PFSK-1 (cell line): Measurements from ENCODE around the gene OBP2B.

ENCODE experiments used
- FOXP2 ChIP-seq: optimal IDR thresholded peaks from 2 replicates; pipeline ENCODE3; 2011; ENCODE audit warnings: borderline replicate concordance, control low read depth, inconsistent platforms; ENCODE audit not compliant: insufficient read depth; ENCODE audit errors: extremely low read length, extremely low read depth
- POLR2AphosphoS5 ChIP-seq: IDR thresholded peaks from 2 replicates; pipeline ENCODE4 v1.6.1; 2012; ENCODE audit warnings: low read depth, mild to moderate bottlenecking, control low read depth, low read length, moderate library complexity
- SIN3A ChIP-seq: IDR thresholded peaks from 2 replicates; pipeline ENCODE4 v1.6.1; 2012; ENCODE audit warnings: mild to moderate bottlenecking, low read length, moderate library complexity, borderline replicate concordance; ENCODE audit not compliant: insufficient read depth
- TAF1 ChIP-seq: IDR thresholded peaks from 2 replicates; pipeline ENCODE4 v1.6.1; 2012; ENCODE audit warnings: low read length, control low read depth, borderline replicate concordance; ENCODE audit not compliant: insufficient read depth
- TF ChIP-seq, protein P1 (sequence below), 2 experiments: IDR thresholded peaks; 2 replicates each; pipeline versions ENCODE4 v1.6.1 to v1.8.0; 2011 to 2012; ENCODE audit warnings: low read depth in 2 of 2, low read length in 2 of 2, control low read depth in 1 of 2, inconsistent platforms in 1 of 2, mild to moderate bottlenecking in 1 of 2, moderate library complexity in 1 of 2; ENCODE audit not compliant: insufficient read depth in 1 of 2

DNA sequence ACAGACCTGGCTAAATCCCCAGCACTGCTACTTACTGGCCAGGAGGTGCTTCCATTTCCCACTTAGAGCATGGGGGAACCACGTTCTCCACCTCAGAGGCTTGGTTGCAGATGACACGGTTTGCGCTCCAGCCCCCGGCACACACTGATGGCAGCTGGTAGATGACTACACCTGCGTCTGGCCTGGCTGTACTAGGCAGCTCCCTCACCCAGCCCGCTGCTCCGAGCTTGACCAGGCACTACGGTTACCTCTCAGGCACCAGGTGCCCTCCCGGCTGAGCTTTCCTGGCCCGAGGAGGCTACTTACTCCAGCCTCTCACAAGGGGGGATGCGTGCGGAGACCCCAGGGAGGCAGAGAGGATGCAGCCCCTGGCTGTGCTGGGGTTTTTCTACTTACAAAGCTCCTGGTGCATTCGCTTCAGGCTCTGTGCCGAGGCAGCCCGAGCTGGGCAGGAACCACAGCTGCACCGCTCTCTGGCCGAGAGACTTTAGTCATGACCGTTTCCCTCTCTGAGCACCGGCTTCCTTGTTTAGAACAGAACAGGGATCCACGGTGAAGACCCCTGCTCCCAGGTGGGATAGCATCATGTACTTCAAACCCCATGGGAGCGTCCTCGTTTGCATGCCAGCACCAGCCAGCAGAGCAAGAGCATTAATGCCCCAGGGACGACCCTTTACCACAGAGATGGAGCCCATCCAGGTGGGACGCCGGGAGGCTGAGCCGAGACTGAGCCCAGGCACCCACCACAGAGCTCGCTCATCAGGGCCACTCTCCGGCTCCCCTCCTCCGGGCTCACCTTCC lies 37.7 kb downstream of the OBP2B start:
- no peak for TF ChIP-seq TAF1
- no peak for TF ChIP-seq SIN3A
- TF ChIP-seq POLR2AphosphoS5 = no peak
- TF ChIP-seq, protein P1, sequence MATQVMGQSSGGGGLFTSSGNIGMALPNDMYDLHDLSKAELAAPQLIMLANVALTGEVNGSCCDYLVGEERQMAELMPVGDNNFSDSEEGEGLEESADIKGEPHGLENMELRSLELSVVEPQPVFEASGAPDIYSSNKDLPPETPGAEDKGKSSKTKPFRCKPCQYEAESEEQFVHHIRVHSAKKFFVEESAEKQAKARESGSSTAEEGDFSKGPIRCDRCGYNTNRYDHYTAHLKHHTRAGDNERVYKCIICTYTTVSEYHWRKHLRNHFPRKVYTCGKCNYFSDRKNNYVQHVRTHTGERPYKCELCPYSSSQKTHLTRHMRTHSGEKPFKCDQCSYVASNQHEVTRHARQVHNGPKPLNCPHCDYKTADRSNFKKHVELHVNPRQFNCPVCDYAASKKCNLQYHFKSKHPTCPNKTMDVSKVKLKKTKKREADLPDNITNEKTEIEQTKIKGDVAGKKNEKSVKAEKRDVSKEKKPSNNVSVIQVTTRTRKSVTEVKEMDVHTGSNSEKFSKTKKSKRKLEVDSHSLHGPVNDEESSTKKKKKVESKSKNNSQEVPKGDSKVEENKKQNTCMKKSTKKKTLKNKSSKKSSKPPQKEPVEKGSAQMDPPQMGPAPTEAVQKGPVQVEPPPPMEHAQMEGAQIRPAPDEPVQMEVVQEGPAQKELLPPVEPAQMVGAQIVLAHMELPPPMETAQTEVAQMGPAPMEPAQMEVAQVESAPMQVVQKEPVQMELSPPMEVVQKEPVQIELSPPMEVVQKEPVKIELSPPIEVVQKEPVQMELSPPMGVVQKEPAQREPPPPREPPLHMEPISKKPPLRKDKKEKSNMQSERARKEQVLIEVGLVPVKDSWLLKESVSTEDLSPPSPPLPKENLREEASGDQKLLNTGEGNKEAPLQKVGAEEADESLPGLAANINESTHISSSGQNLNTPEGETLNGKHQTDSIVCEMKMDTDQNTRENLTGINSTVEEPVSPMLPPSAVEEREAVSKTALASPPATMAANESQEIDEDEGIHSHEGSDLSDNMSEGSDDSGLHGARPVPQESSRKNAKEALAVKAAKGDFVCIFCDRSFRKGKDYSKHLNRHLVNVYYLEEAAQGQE (IDR thresholded peaks at IDR 0.05; ENCODE audit: insufficient read depth in 1 of 2, low read depth in 2 of 2, low read length in 2 of 2) = no peak
- TF ChIP-seq FOXP2 = no peak
